GM18511 (cell line): Measurements from ENCODE around the gene CABP2.
"Not testable (repeated sequence)": the region's sequence is repeated elsewhere in the genome, so short reads cannot be mapped to it uniquely, and the experiment has no call there.

Experiments used
- ATAC-seq: cut with Tn5 transposase; IDR thresholded peaks from one replicate; pipeline ENCODE4 v1.9.1; 2021; ENCODE audit warnings: mild to moderate bottlenecking, moderate library complexity; ENCODE audit not compliant: unreplicated experiment

Gene CABP2

DNA sequence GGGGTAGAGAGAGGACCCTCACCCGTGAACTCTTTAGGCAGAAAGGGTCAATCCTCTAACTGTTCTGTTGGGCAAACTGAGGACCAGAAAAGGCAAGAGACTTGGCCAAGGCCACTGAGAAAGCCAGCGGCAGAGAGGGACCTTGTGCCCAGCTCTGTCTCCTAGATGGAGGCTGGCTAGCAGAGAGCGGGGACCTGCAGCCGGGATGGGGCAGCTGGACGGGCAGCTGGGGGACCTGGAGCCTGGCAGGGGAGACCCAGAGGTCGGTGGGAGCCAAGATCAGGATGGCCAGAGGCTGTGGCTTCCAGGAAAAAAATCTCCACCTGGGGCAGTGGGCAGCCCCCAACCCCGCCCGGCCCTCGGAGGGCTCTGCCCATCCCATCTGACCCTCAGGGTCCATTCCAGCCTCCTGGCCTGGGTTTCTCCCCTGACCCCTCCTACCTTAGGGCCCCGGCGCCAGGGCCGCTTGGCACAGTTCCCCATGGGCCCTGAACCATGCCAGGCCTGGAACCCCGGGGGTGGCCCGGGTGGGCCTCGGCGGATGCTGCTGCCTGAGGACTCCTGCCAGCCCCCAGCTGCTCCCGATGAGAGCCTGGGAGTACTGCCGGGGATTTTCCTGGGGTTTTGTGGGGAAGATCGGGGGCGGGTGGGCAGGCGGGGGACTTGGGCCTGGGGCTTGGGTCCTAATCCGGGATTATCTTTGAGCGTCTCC, at the start of gene CABP2:
CABP2 (minus strand) TSS at position 603 of the 712 bp plus-strand sequence; CDS start at position 483, 120 bp downstream.
- no peak for ATAC-seq

DNA sequence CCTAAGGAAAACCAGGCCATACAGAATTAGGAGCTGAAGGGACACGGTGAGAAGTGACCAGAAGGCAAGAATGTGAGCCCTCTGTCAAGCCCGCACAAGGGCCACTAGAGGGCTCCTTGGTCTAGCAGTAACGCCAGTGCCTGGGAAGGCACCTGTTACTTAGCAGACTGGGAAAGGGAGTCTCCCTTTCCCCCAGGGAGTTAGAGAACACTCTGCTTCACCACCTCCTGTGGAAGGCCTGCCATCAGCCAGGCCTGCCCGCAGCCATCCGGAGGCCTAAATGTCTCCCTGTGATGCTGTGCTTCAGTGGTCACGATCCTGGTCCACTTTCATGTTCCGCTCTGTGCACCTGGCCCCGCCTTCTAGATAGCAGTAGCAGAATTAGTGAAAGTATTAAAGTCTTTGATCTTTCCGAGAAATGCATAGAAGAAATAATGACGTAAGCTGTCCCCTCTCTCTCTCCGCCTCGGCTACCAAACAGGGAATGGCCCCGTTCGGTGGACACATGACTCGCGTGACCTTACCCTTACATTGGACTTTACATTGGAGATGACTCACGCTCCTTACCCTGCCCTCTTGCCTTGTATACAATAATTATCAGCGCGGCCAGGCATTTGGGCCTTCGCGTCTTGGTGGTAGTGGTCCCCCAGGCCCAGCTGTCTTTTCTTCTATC, 49.6 kb upstream of the CABP2 start:
- no peak for ATAC-seq

DNA sequence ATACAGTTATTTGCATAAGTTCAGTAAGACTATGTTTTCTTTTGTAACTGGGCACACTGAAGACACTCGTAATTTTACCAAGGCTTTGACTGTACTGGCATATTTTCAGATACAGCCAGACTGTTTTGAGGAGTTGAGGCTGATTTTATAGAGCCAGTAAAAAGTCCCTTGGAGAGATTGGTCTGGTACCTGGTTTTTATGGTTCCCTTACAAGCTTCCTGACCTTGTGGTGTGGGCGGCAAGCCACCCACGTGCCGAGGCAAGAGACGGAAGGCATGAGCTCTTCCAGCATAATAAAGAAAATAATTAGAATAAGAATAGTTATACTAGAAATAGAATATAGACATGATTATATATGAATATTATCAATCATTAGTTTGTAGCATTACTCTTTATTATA, 49.1 kb upstream of the CABP2 start:
- no peak for ATAC-seq

DNA sequence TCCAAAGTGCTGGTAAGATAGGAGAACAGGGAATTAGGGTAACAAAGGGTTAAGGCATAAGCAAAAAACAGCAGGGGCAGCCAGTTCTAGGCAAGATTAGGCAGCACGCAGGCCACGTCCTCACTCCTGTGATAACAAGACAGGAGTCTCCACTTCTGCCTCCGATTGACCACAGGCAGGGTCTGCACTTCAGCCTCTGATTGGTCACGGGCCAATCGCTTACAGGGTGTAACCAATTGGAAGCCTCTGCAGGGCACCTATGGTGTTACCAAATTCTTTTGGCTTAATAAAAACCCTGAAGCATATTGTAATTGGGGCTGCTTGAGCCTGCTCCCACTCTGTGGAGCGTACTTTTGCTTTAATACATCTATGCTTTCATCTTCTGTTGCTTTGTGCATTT, 48.2 kb upstream of the CABP2 start:
- ATAC-seq, result no peak

DNA sequence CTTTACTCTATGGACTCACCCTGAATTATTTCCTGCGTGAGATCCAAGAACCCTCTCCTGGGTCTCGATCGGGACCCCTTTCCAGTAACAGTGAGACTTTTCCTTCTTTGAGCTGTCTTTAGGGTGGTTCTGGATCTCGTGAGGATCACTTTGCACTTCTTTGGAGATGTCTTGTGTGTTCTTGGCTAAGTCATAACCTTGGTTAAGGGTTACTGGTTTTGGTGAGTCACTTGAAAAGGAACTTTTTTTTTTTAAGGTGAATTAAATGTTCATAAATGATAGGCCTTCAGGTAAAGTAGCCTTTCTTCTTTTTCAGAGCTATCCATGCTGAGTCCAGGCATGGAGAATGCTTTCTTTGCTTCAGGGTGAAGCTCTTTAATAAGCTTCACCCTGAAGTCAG, 41.0 kb upstream of the CABP2 start:
- ATAC-seq, result no peak

DNA sequence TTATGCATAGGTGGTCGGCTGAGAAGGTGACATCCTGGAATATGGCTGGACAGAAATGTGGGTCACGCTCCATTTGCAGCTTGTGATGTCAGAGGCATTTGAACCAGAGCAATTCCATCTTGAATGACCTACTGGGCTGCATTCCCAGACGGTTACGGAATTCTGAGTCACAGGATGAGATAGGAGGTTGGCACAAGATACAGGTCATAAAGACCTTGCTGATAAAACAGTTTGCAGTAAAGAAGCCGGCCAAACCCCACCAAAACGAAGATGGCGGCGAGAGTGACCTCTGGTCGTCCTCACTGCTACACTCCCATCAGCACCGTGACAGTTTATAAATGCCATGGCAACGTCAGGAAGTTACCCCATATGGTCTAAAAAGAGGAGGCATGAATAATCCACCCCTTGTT, 40.5 kb upstream of the CABP2 start:
- not testable (repeated sequence) for ATAC-seq

DNA sequence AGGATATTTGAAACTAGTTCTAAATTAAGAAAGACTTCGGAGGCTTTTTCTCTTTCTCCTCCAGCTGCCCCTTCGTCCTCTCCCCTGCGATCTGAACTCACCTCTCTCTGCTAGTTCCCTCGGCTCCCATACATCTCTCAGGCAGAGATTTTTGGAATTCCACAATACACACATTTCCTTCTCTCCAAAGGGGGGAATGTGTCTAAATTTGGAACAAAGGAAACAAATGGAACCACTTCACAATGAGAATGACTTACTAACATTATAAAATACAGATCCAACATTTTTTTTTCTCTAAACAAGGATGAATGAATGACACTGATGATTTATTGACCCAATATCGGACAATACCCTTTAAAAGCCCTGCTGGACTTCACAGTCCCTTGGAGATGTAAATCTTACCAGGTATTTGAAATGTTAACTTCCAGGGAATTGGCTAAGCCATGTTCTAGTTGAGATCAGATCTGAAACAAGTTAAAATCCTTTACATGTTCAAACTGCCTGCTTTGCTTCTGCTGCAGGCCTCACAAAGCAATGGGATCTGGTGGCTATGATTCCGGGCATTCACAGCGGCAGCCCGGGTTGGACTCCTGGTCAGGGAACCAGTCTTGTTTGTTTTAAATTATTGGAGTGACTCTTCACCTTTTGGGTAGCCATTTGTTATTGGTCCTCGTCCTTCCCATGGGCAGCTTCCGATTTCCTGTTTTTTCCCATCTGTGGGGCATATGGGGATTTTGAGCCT, 39.9 kb upstream of the CABP2 start:
- ATAC-seq, result no peak

DNA sequence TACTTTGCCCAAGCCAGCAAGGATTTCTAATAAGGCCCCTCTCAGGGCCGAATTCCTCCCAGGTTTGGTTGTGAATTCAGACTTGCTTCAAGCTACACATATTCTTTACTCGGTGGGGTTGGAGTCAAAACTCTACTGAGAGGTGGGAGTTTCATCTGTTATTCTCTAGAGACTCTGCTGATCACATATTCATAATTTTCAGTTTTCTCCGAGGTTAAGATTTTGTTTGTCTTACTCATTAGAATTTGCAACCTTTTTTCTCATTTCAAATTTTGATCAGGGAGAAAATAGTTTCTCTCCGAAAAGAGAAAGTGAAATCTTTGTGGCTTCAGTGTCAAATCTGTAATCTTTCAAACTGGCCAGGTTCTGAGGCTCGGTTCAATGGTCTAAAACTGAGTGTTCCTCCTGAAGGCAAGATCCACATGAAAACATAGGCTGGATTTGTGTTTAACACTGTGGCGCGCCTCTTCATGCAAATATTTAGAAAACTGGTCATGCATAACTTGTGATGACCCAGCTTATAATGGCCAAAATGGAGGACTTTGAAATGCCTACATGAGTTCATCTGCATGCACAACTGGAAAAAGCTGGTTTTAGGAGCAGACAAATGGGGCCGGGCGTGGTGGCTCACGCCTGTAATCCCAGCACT, 38.8 kb upstream of the CABP2 start:
- ATAC-seq, result peak; percentile 69

DNA sequence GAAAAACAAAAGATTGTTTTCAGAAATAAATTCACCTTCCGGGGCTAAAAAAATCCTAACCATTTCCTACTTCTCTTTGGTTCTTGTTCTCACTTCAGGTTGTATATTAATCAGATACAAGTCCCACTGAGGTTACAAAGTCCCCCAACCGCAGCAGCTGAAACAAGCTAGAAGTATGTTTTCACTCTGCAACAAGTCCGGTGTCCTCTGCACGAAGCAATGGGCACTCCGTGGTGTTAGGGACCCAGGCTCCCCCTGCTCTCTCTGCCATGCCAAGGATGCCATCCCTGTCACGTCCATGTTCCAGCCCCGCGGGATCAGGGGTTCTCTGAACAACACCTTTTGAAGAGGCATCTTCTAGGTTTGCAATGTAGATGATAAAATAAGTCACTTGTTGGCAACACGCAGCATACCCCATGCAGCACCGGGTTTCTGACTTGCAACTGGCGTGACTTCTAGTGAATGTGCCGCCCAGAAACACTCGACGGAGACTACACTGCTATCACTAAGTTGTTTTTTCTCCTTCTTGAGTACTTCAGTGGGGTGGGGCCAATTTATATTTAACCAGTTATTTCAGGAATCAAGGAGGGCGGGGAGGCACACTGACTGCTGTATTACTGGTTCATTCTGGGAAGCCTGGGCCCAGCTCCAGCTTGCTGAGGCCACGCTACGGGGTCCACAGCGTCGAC, 35.0 kb upstream of the CABP2 start:
- peak; percentile 64 for ATAC-seq

DNA sequence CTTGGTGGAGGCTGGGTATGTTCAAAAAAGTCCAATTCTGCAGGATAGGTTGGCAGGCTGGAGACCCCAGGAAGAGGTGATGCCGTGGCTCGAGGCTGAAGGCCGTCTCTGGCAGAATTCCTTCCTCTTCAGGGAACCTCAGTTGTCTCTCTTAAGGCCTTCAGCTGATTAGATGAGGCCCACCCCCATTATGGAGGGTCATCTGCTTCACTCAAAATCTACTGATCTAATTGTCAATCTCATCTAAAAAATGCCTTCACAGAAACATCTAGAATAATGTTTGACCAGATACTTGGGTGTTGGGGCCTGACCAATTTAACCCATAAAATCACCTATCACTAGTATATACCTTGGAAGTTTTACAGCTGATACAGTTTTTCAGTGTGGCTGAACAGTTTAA, 33.0 kb upstream of the CABP2 start:
- ATAC-seq, result no peak

DNA sequence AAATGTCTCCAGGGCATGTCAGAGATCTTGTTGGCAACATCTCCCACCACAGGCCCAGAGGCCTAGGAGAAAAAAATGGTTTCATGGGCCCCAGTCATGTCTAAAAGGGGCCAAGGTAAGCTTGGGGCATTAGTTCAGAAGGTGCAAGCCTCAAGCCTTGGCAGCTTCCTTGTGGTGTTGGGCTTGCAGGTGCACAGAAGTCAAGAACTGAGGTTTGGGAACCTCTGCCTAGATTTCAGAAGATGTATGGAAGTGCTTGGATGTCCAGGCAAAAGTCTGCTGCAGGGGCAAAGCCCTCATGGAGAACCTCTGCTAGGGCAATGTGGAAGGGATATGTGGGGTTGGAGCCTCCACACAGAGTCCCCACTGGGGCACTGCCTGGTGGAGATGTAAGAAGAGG, 28.5 kb upstream of the CABP2 start:
- not testable (repeated sequence) for ATAC-seq

DNA sequence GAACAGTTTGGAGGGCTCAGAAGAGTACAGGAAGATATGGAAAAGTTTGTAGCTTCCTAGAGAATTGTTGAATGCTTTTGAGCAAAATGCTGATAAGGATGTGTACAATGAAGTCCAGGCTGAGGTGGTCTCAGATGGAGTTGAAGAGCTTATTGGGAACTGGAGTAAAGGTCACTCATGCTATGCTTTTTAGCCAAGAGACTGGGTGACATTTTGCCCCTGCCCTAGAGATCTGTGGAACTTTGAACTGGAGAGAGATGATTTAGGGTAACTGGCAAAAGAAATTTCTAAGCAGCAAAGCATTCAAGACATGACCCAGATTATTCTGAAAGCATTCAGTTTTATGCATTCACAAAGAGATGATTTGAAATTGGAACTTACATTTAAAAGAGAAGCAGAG, 27.9 kb upstream of the CABP2 start:
- no peak for ATAC-seq

DNA sequence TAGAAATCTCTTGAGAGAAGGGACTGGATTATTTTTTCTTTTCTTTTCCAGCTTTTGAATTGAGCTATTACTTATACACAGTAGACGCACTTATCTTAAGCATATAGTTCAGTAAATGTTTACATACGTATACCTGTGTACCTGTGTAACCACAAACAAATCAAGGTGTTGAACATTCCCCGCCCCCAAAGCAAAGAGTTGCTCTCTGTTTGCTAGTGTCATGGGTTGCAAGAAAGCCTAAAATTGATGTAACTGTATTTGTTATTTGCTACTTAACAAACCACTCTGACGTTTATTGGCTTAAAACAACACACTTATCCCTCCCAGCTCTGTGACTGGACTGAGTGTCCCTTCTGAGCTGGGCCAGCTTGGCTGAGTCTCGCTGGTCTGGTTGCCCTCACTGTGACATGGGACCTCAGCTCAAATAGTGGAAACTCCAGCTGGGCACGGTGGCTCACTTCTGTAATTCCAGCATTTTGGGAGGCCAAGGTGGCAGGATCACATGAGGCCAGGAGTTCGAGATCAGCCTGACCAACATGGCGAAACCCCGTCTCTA, 25.4 kb upstream of the CABP2 start:
- no peak for ATAC-seq

DNA sequence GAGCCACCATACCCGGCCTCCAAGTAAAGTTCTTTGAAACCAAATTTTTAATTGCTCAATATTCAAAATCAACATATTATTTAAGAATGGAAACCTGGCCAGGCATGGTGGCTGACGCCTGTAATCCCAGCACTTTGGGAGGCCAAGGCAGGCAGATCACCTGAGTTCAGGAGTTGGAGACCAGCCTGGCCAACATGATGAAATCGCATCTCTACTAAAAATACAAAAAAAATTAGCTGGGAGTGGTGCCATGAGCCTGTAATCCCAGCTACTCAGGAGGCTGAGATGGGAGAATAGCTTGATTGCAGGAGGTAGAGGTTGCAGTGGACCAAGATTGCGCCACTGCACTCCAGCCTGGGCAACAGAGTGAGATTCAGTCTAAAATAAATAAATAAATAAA, 24.9 kb upstream of the CABP2 start:
- ATAC-seq, result not testable (repeated sequence)

DNA sequence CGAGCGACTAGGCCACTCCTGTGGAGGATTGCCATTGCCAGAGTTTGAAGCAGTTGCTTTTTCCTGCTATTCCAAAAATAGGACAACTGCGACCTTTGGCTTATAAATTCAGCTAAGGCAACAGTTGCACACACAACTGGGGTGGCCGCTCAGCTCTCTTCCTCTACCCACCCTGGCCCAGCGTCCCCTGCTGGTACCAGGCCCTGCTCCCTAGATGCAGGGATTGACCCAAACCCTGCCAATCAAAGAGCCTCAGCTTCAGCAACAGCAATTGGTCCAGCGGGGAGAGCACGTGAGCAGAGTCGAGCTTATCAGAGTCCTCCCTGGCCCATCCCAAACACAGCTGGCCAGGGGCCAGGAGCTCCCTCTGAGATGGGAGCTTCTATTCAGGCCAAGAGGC, 22.0 kb upstream of the CABP2 start:
- ATAC-seq, result no peak

DNA sequence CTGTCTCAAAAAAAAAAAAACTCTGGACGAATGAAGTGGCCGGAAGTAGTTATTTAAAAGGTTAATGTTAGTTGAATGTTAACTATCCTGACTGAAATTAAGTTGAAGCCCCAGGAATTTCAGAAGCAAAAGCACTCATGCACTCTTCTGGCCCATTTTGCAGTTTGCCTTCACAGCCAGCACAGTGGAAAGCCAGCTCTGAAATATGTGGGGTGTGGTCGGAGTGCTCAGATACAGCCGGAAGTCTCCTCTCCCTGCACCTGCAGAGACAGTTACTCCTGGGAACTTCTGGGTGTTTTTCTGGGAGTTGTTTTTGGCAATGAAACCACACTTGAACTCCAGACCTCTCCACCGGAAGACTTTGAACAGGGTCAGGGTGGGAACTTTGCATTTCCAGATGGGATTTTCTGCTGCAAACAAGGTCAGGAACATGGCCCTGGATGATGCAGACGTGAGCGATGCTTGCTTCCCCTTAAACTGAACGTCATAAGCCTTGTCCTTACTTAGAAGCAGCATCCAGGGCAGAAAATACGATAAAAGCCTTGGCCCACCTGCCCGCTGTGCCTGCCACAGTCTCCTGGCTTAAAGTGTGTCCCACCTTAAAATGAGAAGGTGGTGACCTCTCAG, 21.5 kb upstream of the CABP2 start:
- ATAC-seq, result no peak

DNA sequence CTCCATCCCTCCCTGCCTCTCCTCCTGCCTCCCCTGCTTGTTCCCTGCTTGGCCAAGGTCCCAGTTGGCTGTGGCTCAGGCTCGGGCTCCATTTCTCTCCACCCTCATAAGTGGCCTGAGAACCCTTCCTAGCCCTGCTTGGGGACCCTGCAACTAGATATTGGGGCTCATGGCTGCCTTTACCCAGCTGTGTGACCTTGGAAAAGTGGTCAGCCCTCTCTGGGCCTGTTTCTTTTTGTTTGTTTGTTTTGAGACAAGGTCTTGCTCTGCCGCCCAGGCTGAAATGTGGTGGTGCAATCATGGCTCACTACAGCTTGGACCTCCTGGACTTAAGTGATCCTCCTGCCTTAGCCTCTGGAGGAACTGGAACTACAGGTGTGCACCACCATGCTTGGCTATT, 20.3 kb upstream of the CABP2 start:
- no peak for ATAC-seq

DNA sequence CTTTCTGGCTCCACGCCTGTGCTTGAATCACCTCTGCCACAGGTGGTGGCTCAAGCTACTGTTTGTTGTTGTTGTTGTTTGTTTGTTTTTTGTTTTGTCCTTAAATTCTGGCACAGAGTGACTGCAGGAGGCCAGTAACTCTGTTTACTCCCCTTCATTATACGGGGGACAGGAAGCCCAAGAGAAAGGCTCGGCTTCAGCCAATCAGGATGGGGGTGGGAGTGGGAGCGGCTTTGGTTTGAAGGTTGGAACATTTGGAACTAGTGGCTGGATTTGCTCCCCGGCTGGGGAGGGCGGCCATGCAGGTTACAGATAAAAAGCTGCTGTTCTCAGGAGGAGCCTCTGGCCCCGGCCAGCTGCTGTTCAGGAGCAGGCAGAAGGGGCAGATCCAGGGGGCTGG, 19.7 kb upstream of the CABP2 start:
- ATAC-seq, result no peak

DNA sequence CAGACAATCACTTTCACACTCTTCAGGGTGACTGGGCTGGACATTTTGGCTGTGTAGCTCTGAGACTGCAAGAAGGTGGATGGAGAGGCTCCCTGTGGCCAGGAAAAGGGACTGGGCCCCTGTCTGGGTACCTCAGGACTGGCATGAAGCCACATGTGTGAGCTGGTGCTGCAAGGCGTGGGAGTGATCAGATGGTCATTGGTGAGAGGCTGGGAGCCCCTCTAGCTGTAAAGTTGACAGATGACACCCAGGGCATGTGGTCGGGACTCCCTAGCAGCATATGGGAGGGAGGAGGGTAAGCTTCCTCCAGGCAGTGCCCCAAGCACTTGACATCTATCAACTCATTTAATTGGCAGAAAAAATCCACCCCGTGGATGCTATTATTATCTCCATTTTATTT, 18.9 kb upstream of the CABP2 start:
- ATAC-seq, result no peak

DNA sequence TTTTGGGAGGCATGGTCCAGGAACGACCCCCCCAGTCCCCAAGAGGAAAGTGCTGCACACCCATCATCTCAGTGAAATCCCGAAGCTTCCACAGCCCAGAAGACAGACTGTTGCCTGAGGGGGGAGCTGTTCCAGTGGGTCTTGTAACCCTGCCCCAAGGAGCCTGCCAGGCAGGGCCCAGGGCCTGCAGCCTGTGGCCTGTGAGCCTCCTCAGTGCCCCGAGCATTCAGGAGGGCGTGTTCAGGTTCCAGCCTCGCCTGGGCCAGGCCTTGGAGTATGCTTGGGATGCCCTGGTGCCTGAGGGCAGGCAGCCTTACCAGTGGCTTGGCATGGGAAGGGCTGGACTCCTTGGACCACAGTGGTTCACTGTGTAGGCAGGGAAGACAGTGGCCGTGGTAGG, 18.0 kb upstream of the CABP2 start:
- ATAC-seq, result no peak
